Activated naive CD4-positive, alpha-beta T cell treated with anti-CD3 and anti-CD28 coated beads for 36 hours (primary cell): ENCODE measurements around the gene SLC44A2. TPM values are rescaled to one million over a fixed set of nuclear protein-coding genes. Genes with fewer than 3 reads are reported as not detected.
A peak's percentile ranks its signal among the peaks of the same experiment; 100 is the strongest.

Experiments
- CTCF ChIA-PET: fragments of 350-600 bp; sonication (Branson Sonifier 250); formaldehyde crosslinking; loops from one replicate; lab custom pipeline; 2021; ENCODE audit warnings: antibody characterized with exemption; lab: Charles Lee
- DNase-seq: peaks from one replicate; pipeline ENCODE4 v3.0.0-alpha.2; 2020
- H3K27ac Mint-ChIP-seq: one replicate; pipeline ENCODE4 v1.8.0; 2021; ENCODE audit warnings: mild to moderate bottlenecking, mixed read lengths
- H3K27me3 Mint-ChIP-seq: one replicate; pipeline ENCODE4 v1.8.0; 2021; ENCODE audit warnings: low read depth, mixed read lengths
- H3K36me3 Mint-ChIP-seq: one replicate; pipeline ENCODE4 v1.8.0; 2021; ENCODE audit warnings: low read depth, mixed read lengths
- H3K4me1 Mint-ChIP-seq: one replicate; pipeline ENCODE4 v1.8.0; 2021; ENCODE audit warnings: low read depth, mixed read lengths
- H3K4me3 Mint-ChIP-seq: one replicate; pipeline ENCODE4 v1.8.0; 2021; ENCODE audit warnings: mild to moderate bottlenecking, moderate library complexity, mixed read lengths
- H3K9me3 Mint-ChIP-seq: one replicate; pipeline ENCODE4 v1.8.0; 2021; ENCODE audit warnings: mixed read lengths
- intact Hi-C: fragments of 100-400 bp; cut with micrococcal nuclease; formaldehyde crosslinking; loops from one replicate; pipeline ENCODE4 v1.15.1; 2023
- total RNA-seq, 2 experiments: library from RNA; stranded (reverse); gene quantifications; one replicate each; pipeline ENCODE4 v1.2.3, GENCODE V29; 2021

The SLC44A2 gene
- total RNA-seq, 2 experiments from 2014 or later: 81.5 to 83.2 TPM

GRCh38 chr19:10618846-10619245 is 6.5 kb upstream of the SLC44A2 start:
- Mint-ChIP-seq H3K27ac (no peak overlapping the region), H3K36me3 (peaks cover 8% of the 10 kb centered on the region), H3K27me3 (no peaks in the 10 kb centered on the region), H3K9me3 (no peaks in the 10 kb centered on the region), H3K4me3 (no peak overlapping the region), H3K4me1 (peaks cover 46% of the 10 kb centered on the region)
- CTCF ChIA-PET: interaction anchor here (0.8 to 4.7 kb wide), 3 partner anchors 38 to 81 kb away, joined by 4 to 22 read pairs (median 5); no protein-coding TSS in a partner anchor
- DNase-seq: no peak
- intact Hi-C loops: no loop called here

GRCh38 chr19:10620786-10621185 is 4.6 kb upstream of the SLC44A2 start:
- Mint-ChIP-seq H3K4me1 (peaks cover 46% of the 10 kb centered on the region), H3K27ac (peak overlapping the region; percentile 34), H3K36me3 (peaks cover 4% of the 10 kb centered on the region), H3K9me3 (no peaks in the 10 kb centered on the region), H3K4me3 (no peak overlapping the region), H3K27me3 (no peaks in the 10 kb centered on the region)
- CTCF ChIA-PET: interaction anchor here (0.7 to 4.7 kb wide), 3 partner anchors 12 to 40 kb away, joined by 3 to 22 read pairs (median 3); no protein-coding TSS in a partner anchor
- intact Hi-C loops: no loop called here
- no peak for DNase-seq

DNA sequence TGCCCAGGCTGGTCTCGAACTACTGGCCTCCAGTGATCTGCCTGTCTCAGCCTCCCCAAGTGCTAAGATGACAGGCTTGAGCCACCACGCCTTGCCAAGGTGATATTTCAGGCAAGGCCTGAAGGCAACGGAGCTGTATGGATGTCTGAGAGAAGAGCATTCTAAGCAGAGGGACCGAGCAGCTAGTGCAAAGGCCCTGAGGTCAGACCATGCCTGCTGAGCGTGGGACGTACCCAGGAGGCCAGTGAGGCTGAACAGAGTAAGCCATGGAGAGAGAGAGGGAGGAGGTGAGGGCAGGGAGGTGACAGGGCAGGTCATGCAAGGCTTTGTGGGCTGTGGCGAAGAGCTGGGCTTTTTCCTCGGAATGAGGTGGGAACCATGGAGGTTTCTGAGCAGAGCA is 3.4 kb upstream of the SLC44A2 start:
- Mint-ChIP-seq H3K27me3 (no peaks in the 10 kb centered on the region), H3K4me3 (no peak overlapping the region), H3K27ac (peak overlapping the region; percentile 43), H3K4me1 (peaks cover 45% of the 10 kb centered on the region), H3K36me3 (peaks cover 7% of the 10 kb centered on the region), H3K9me3 (no peaks in the 10 kb centered on the region)
- DNase-seq: no peak
- intact Hi-C loops: no loop called here
- CTCF ChIA-PET: interaction anchor here (0.7 to 1.0 kb wide), 2 partner anchors 10 to 41 kb away, joined by 3 to 4 read pairs; no protein-coding TSS in a partner anchor

- no peak for DNase-seq
- Mint-ChIP-seq H3K9me3 (no peaks in the 10 kb centered on the region), H3K4me3 (no peak overlapping the region), H3K27me3 (no peaks in the 10 kb centered on the region), H3K4me1 (peaks cover 40% of the 10 kb centered on the region), H3K36me3 (peaks cover 13% of the 10 kb centered on the region), H3K27ac (no peak overlapping the region)
- intact Hi-C loops: no loop called here
- CTCF ChIA-PET: interaction anchor here (1.3 kb wide), 1 partner anchor 22 kb away, joined by 3 read pairs; no protein-coding TSS in a partner anchor
These were observed 768 bp upstream of the SLC44A2 start for GRCh38 chr19:10624585-10624984.

DNA sequence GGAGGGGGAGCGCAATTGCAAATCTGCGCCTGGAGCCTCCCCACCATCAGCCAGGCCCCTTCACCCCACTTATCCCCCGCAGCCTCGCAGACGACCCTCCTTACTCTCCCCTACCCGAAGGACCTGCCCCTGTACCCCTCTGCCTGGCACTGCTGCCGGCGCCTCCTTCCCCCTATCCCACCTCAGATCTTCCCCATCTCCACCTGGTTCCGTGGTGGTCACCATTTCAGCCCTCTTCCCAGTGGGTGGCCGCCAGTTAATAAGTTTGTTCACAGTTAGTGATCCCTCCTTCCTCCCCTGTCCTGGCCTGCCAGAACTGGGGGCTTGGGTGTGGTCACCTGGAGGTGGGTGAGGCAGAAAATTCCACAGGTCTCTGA is 397 bp downstream of the SLC44A2 start:
- Mint-ChIP-seq H3K36me3 (peaks cover 13% of the 10 kb centered on the region), H3K27me3 (no peaks in the 10 kb centered on the region), H3K4me1 (peaks cover 34% of the 10 kb centered on the region), H3K27ac (no peak overlapping the region), H3K9me3 (no peaks in the 10 kb centered on the region), H3K4me3 (no peak overlapping the region)
- CTCF ChIA-PET: interaction anchor here (0.6 to 1.2 kb wide), 2 partner anchors 21 to 45 kb away, joined by 3 to 5 read pairs; no protein-coding TSS in a partner anchor
- intact Hi-C loops: no loop called here
- DNase-seq: no peak

DNA sequence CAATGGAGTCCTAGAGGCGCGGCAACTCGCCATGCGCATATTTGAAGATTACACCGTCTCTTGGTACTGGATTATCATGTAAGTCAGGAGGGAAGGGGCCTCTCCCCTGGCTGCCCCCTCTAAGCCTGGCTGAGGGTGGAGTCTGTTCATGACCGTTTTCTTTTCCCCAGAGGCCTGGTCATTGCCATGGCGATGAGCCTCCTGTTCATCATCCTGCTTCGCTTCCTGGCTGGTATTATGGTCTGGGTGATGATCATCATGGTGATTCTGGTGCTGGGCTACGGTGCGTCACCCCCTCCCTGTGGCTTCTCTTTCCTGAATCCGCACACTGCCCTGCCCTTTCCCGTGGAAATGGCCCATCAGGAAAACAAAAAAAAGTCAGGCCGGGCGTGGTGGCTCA is 6.5 kb downstream of the SLC44A2 start:
- no peaks in the 10 kb centered on the region for H3K4me1 Mint-ChIP-seq
- no peaks in the 10 kb centered on the region for H3K27me3 Mint-ChIP-seq
- intact Hi-C loops: no loop called here
- no peak overlapping the region for H3K27ac Mint-ChIP-seq
- H3K4me3 Mint-ChIP-seq: no peak overlapping the region
- H3K36me3 Mint-ChIP-seq: peaks cover 35% of the 10 kb centered on the region
- DNase-seq: no peak
- CTCF ChIA-PET: no interaction called here
- no peaks in the 10 kb centered on the region for H3K9me3 Mint-ChIP-seq

- intact Hi-C loops: no loop called here
- Mint-ChIP-seq H3K4me1 (no peaks in the 10 kb centered on the region), H3K36me3 (peaks cover 40% of the 10 kb centered on the region), H3K4me3 (no peak overlapping the region), H3K27me3 (no peaks in the 10 kb centered on the region), H3K9me3 (no peaks in the 10 kb centered on the region), H3K27ac (peak overlapping the region; percentile 53)
- CTCF ChIA-PET: interaction anchor here (0.6 to 1.5 kb wide), 3 partner anchors 10 to 53 kb away, joined by 3 read pairs; no protein-coding TSS in a partner anchor
- DNase-seq: no peak
These were observed 9.1 kb downstream of the SLC44A2 start for GRCh38 chr19:10634430-10634829.

GRCh38 chr19:10634963-10635362 is 9.6 kb downstream of the SLC44A2 start:
- CTCF ChIA-PET: no interaction called here
- Mint-ChIP-seq H3K4me3 (no peak overlapping the region), H3K27me3 (no peaks in the 10 kb centered on the region), H3K27ac (no peak overlapping the region), H3K4me1 (no peaks in the 10 kb centered on the region), H3K36me3 (peaks cover 40% of the 10 kb centered on the region), H3K9me3 (no peaks in the 10 kb centered on the region)
- DNase-seq: no peak
- intact Hi-C loops: no loop called here

GRCh38 chr19:10636304-10636972 is 11.1 kb downstream of the SLC44A2 start:
- Mint-ChIP-seq H3K4me3 (no peak overlapping the region), H3K36me3 (peaks cover 37% of the 10 kb centered on the region), H3K9me3 (no peaks in the 10 kb centered on the region), H3K4me1 (peaks cover 6% of the 10 kb centered on the region), H3K27ac (peak overlapping the region; percentile 58), H3K27me3 (no peaks in the 10 kb centered on the region)
- intact Hi-C loops: no loop called here
- no peak for DNase-seq
- CTCF ChIA-PET: no interaction called here

DNA sequence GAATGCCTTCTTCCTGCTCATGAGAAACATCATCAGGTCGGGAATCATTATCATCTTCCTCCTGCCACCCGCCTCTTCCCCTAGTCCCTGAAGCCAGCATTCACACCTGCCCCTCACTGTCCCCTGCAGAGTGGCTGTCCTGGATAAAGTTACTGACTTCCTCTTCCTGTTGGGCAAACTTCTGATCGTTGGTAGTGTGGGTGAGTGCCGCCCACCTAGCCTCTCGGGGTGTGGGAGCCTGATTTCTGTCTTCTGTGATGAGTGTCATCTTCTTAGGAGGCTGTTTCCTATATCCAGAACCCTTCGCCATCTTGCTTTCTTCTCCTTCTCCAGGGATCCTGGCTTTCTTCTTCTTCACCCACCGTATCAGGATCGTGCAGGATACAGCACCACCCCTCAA is 12.5 kb downstream of the SLC44A2 start:
- DNase-seq: no peak
- intact Hi-C loops: no loop called here
- H3K27ac Mint-ChIP-seq: no peak overlapping the region
- peaks cover 6% of the 10 kb centered on the region for H3K4me1 Mint-ChIP-seq
- CTCF ChIA-PET: interaction anchor here (1.1 kb wide), 1 partner anchor 62 kb away, joined by 3 read pairs; no protein-coding TSS in a partner anchor
- no peaks in the 10 kb centered on the region for H3K27me3 Mint-ChIP-seq
- H3K36me3 Mint-ChIP-seq: peaks cover 39% of the 10 kb centered on the region
- no peak overlapping the region for H3K4me3 Mint-ChIP-seq
- H3K9me3 Mint-ChIP-seq: no peaks in the 10 kb centered on the region

- intact Hi-C loops: no loop called here
- no peaks in the 10 kb centered on the region for H3K27me3 Mint-ChIP-seq
- H3K27ac Mint-ChIP-seq: no peak overlapping the region
- no peak for DNase-seq
- CTCF ChIA-PET: interaction anchor here (0.6 kb wide), 1 partner anchor 153 kb away, joined by 3 read pairs; no protein-coding TSS in a partner anchor
- H3K4me1 Mint-ChIP-seq: peaks cover 16% of the 10 kb centered on the region
- H3K9me3 Mint-ChIP-seq: no peaks in the 10 kb centered on the region
- no peak overlapping the region for H3K4me3 Mint-ChIP-seq
- H3K36me3 Mint-ChIP-seq: peaks cover 38% of the 10 kb centered on the region
These were observed 14.5 kb downstream of the SLC44A2 start for GRCh38 chr19:10639836-10640235.

GRCh38 chr19:10640361-10640760 is 15.0 kb downstream of the SLC44A2 start:
- Mint-ChIP-seq H3K9me3 (no peaks in the 10 kb centered on the region), H3K4me3 (no peak overlapping the region), H3K4me1 (peaks cover 16% of the 10 kb centered on the region), H3K27me3 (no peaks in the 10 kb centered on the region), H3K27ac (no peak overlapping the region), H3K36me3 (peaks cover 35% of the 10 kb centered on the region)
- no peak for DNase-seq
- intact Hi-C loops: no loop called here
- CTCF ChIA-PET: interaction anchor here (8.2 kb wide), 1 partner anchor 58 kb away, joined by 251 read pairs; no protein-coding TSS in a partner anchor

- H3K4me3 Mint-ChIP-seq: no peak overlapping the region
These were observed 15.9 kb downstream of the SLC44A2 start for GRCh38 chr19:10641248-10641647.

More at GRCh38 chr19:10641248-10641647, 15.9 kb downstream of the SLC44A2 start:
- CTCF ChIA-PET: interaction anchor here (8.2 kb wide), 1 partner anchor 59 kb away, joined by 251 read pairs; no protein-coding TSS in a partner anchor
- intact Hi-C loops: no loop called here
- DNase-seq: no peak
- peaks cover 16% of the 10 kb centered on the region for H3K4me1 Mint-ChIP-seq
- H3K27me3 Mint-ChIP-seq: no peaks in the 10 kb centered on the region
- no peaks in the 10 kb centered on the region for H3K9me3 Mint-ChIP-seq
- H3K27ac Mint-ChIP-seq: peak overlapping the region; percentile 63
- peaks cover 31% of the 10 kb centered on the region for H3K36me3 Mint-ChIP-seq
